HEK293 (cell line): ENCODE measurements around the gene GMDS.

Experiments
- GFI1B ChIP-seq: fragments of 450-650 bp; formaldehyde crosslinking; IDR thresholded peaks from 2 replicates; pipeline ENCODE4 v1.5.1; 2016; ENCODE audit warnings: missing biosample characterization, missing genetic modification characterization
- GLIS1 ChIP-seq: fragments of 450-650 bp; formaldehyde crosslinking; IDR thresholded peaks from 2 replicates; pipeline ENCODE4 v1.5.1; 2016; ENCODE audit warnings: missing biosample characterization, missing genetic modification characterization
- KLF1 ChIP-seq: fragments of 450-650 bp; formaldehyde crosslinking; IDR thresholded peaks from 2 replicates; pipeline ENCODE4 v1.5.1; 2016; ENCODE audit warnings: missing biosample characterization, missing genetic modification characterization
- KLF17 ChIP-seq: fragments of 450-650 bp; formaldehyde crosslinking; IDR thresholded peaks from 2 replicates; pipeline ENCODE4 v1.5.1; 2016; ENCODE audit warnings: missing biosample characterization, missing genetic modification characterization
- MYNN ChIP-seq: fragments of 450-650 bp; formaldehyde crosslinking; IDR thresholded peaks from 2 replicates; pipeline ENCODE4 v1.5.1; 2016; ENCODE audit warnings: missing biosample characterization, missing genetic modification characterization, borderline replicate concordance
- OSR2 ChIP-seq: fragments of 450-650 bp; formaldehyde crosslinking; IDR thresholded peaks from 2 replicates; pipeline ENCODE4 v1.5.1; 2016; ENCODE audit warnings: missing biosample characterization, missing genetic modification characterization
- REST ChIP-seq: fragments of 450-650 bp; formaldehyde crosslinking; IDR thresholded peaks from 2 replicates; pipeline ENCODE4 v1.5.1; 2016; ENCODE audit warnings: missing biosample characterization, missing genetic modification characterization
- WT1 ChIP-seq: fragments of 450-650 bp; formaldehyde crosslinking; IDR thresholded peaks from 2 replicates; pipeline ENCODE4 v1.5.1; 2016; ENCODE audit warnings: missing biosample characterization, missing genetic modification characterization
- ZBTB8A ChIP-seq: fragments of 450-650 bp; formaldehyde crosslinking; IDR thresholded peaks from 2 replicates; pipeline ENCODE4 v1.5.1; 2016; ENCODE audit warnings: missing biosample characterization, missing genetic modification characterization
- ZIC2 ChIP-seq: fragments of 450-650 bp; formaldehyde crosslinking; IDR thresholded peaks from 2 replicates; pipeline ENCODE4 v1.5.1; 2016; ENCODE audit warnings: missing biosample characterization, missing genetic modification characterization
- ZNF140 ChIP-seq: fragments of 450-650 bp; formaldehyde crosslinking; IDR thresholded peaks from 2 replicates; pipeline ENCODE4 v1.5.1; 2016; ENCODE audit warnings: missing biosample characterization, missing genetic modification characterization
- ZNF148 ChIP-seq: fragments of 450-650 bp; formaldehyde crosslinking; IDR thresholded peaks from 2 replicates; pipeline ENCODE4 v1.5.0; 2017; ENCODE audit warnings: missing biosample characterization, missing genetic modification characterization, borderline replicate concordance
- ZNF184 ChIP-seq: fragments of 450-650 bp; IDR thresholded peaks from 2 replicates; pipeline ENCODE4 v1.5.1; 2018; ENCODE audit warnings: missing biosample characterization, mild to moderate bottlenecking, missing genetic modification characterization
- ZNF248 ChIP-seq: fragments of 450-650 bp; formaldehyde crosslinking; IDR thresholded peaks from 2 replicates; pipeline ENCODE4 v1.5.1; 2017; ENCODE audit warnings: missing biosample characterization, missing genetic modification characterization
- ZNF26 ChIP-seq: fragments of 450-650 bp; formaldehyde crosslinking; IDR thresholded peaks from 2 replicates; pipeline ENCODE4 v1.5.1; 2016; ENCODE audit warnings: missing biosample characterization, missing genetic modification characterization
- ZNF292 ChIP-seq: fragments of 450-650 bp; formaldehyde crosslinking; IDR thresholded peaks from 2 replicates; pipeline ENCODE4 v1.5.1; 2016; ENCODE audit warnings: low read depth, missing biosample characterization, missing genetic modification characterization, borderline replicate concordance
- ZNF302 ChIP-seq: fragments of 450-650 bp; formaldehyde crosslinking; IDR thresholded peaks from 2 replicates; pipeline ENCODE4 v1.5.1; 2016; ENCODE audit warnings: missing biosample characterization, missing genetic modification characterization, low read depth
- ZNF366 ChIP-seq: fragments of 450-650 bp; formaldehyde crosslinking; conservative IDR thresholded peaks from 2 replicates; pipeline ENCODE4 v1.5.1; 2016; ENCODE audit warnings: missing biosample characterization, missing genetic modification characterization
- ZNF404 ChIP-seq: fragments of 450-650 bp; formaldehyde crosslinking; IDR thresholded peaks from 2 replicates; pipeline ENCODE4 v1.5.1; 2017; ENCODE audit warnings: missing biosample characterization, missing genetic modification characterization
- ZNF473 ChIP-seq: fragments of 450-650 bp; formaldehyde crosslinking; IDR thresholded peaks from 2 replicates; pipeline ENCODE4 v1.5.1; 2017; ENCODE audit warnings: missing biosample characterization, missing genetic modification characterization
- ZNF510 ChIP-seq: fragments of 450-650 bp; formaldehyde crosslinking; IDR thresholded peaks from 2 replicates; pipeline ENCODE4 v1.5.1; 2018; ENCODE audit warnings: mild to moderate bottlenecking, missing genetic modification characterization, missing biosample characterization; ENCODE audit not compliant: insufficient replicate concordance
- ZNF521 ChIP-seq: fragments of 450-650 bp; formaldehyde crosslinking; IDR thresholded peaks from 2 replicates; pipeline ENCODE4 v1.5.1; 2017; ENCODE audit warnings: missing biosample characterization, mild to moderate bottlenecking, missing genetic modification characterization
- ZNF530 ChIP-seq: fragments of 450-650 bp; formaldehyde crosslinking; IDR thresholded peaks from 2 replicates; pipeline ENCODE4 v1.5.1; 2016; ENCODE audit warnings: low read depth, missing biosample characterization, missing genetic modification characterization
- ZNF544 ChIP-seq: fragments of 450-650 bp; formaldehyde crosslinking; IDR thresholded peaks from 2 replicates; pipeline ENCODE4 v1.5.0; 2017; ENCODE audit warnings: missing biosample characterization, missing genetic modification characterization
- ZNF571 ChIP-seq: fragments of 450-650 bp; formaldehyde crosslinking; IDR thresholded peaks from 2 replicates; pipeline ENCODE4 v1.5.0; 2017; ENCODE audit warnings: missing biosample characterization, missing genetic modification characterization
- ZNF580 ChIP-seq: fragments of 450-650 bp; formaldehyde crosslinking; IDR thresholded peaks from 2 replicates; pipeline ENCODE4 v1.5.1; 2016; ENCODE audit warnings: missing biosample characterization, missing genetic modification characterization
- ZNF639 ChIP-seq: fragments of 450-650 bp; formaldehyde crosslinking; IDR thresholded peaks from 2 replicates; pipeline ENCODE4 v1.5.1; 2016; ENCODE audit warnings: missing biosample characterization, missing genetic modification characterization
- ZNF660 ChIP-seq: fragments of 450-650 bp; IDR thresholded peaks from 2 replicates; pipeline ENCODE4 v1.5.1; 2018; ENCODE audit warnings: missing biosample characterization, mild to moderate bottlenecking, missing genetic modification characterization
- ZNF664 ChIP-seq: fragments of 450-650 bp; formaldehyde crosslinking; IDR thresholded peaks from 2 replicates; pipeline ENCODE4 v1.5.1; 2016; ENCODE audit warnings: missing biosample characterization, missing genetic modification characterization
- ZNF785 ChIP-seq: fragments of 450-650 bp; formaldehyde crosslinking; IDR thresholded peaks from 2 replicates; pipeline ENCODE4 v1.5.1; 2016; ENCODE audit warnings: missing biosample characterization, missing genetic modification characterization
- ZNF792 ChIP-seq: fragments of 450-650 bp; formaldehyde crosslinking; IDR thresholded peaks from 2 replicates; pipeline ENCODE4 v1.5.1; 2016; ENCODE audit warnings: missing biosample characterization, missing genetic modification characterization
- ZSCAN23 ChIP-seq: fragments of 450-650 bp; formaldehyde crosslinking; IDR thresholded peaks from 2 replicates; pipeline ENCODE4 v1.5.1; 2016; ENCODE audit warnings: missing biosample characterization, missing genetic modification characterization
- ZXDB ChIP-seq: fragments of 450-650 bp; formaldehyde crosslinking; IDR thresholded peaks from 2 replicates; pipeline ENCODE4 v1.5.1; 2016; ENCODE audit warnings: missing biosample characterization, missing genetic modification characterization

Gene GMDS

GRCh38 chr6:1940381-1940780 is 305.0 kb downstream of the GMDS start (continued):
- TF ChIP-seq ZNF544 (tag by site-specific recombination), result no peak
- peak; percentile 86 for TF ChIP-seq ZNF510 (tag by site-specific recombination)
- TF ChIP-seq ZNF521, result no peak
- peak; percentile 93 for TF ChIP-seq WT1 (tag by site-specific recombination)
- TF ChIP-seq GFI1B (tag by site-specific recombination), result peak; percentile 80
- TF ChIP-seq KLF17 (tag by site-specific recombination), result peak; percentile 89
- 0 out of 2 replicates have a peak, but pooled peaks have one; percentile 24 for TF ChIP-seq ZSCAN23 (tag by site-specific recombination)
- TF ChIP-seq ZNF248, result no peak
- no peak for TF ChIP-seq ZNF571 (tag by site-specific recombination)
- TF ChIP-seq ZNF366 (tag by site-specific recombination), result 0 out of 2 replicates have a peak, but pooled peaks have one; percentile 40
- TF ChIP-seq ZNF664 (tag by site-specific recombination), result 0 out of 2 replicates have a peak, but pooled peaks have one; percentile 56
- no peak for TF ChIP-seq ZNF26 (tag by site-specific recombination)
- TF ChIP-seq GLIS1, result peak; percentile 79
- TF ChIP-seq OSR2, result peak; percentile 95
- TF ChIP-seq ZNF660 (tag by site-specific recombination), result no peak
- TF ChIP-seq ZNF785 (tag by site-specific recombination), result no peak
- peak; percentile 44; the same call in 1 of the 2 replicates for TF ChIP-seq ZBTB8A (tag by site-specific recombination)
- TF ChIP-seq ZIC2 (tag by site-specific recombination), result peak; percentile 99
- TF ChIP-seq ZNF140 (tag by site-specific recombination), result no peak
- TF ChIP-seq ZNF292 (tag by site-specific recombination), result no peak
- TF ChIP-seq ZNF473 (tag by site-specific recombination), result no peak
- TF ChIP-seq ZNF580, result peak; percentile 89; the same call in 1 of the 2 replicates
- TF ChIP-seq ZNF302 (tag by site-specific recombination), result no peak
- no peak for TF ChIP-seq ZNF404 (tag by site-specific recombination)
- no peak for TF ChIP-seq MYNN (tag by site-specific recombination)
- no peak for TF ChIP-seq ZNF148 (tag by site-specific recombination)
- no peak for TF ChIP-seq ZNF792 (tag by site-specific recombination)
- no peak for TF ChIP-seq REST (tag by site-specific recombination)
- TF ChIP-seq ZNF639, result 0 out of 2 replicates have a peak, but pooled peaks have one; percentile 32
- no peak for TF ChIP-seq ZNF530
- TF ChIP-seq ZNF184, result peak; percentile 49; the same call in 1 of the 2 replicates
- peak; percentile 71 for TF ChIP-seq KLF1 (tag by site-specific recombination)
- TF ChIP-seq ZXDB (tag by site-specific recombination), result peak; percentile 67
